Measurements from ENCODE around the gene A2ML1.
"Not testable (repeated sequence)": the region's sequence is repeated elsewhere in the genome, so short reads cannot be mapped to it uniquely, and the experiment has no call there.

The A2ML1 gene

DNA sequence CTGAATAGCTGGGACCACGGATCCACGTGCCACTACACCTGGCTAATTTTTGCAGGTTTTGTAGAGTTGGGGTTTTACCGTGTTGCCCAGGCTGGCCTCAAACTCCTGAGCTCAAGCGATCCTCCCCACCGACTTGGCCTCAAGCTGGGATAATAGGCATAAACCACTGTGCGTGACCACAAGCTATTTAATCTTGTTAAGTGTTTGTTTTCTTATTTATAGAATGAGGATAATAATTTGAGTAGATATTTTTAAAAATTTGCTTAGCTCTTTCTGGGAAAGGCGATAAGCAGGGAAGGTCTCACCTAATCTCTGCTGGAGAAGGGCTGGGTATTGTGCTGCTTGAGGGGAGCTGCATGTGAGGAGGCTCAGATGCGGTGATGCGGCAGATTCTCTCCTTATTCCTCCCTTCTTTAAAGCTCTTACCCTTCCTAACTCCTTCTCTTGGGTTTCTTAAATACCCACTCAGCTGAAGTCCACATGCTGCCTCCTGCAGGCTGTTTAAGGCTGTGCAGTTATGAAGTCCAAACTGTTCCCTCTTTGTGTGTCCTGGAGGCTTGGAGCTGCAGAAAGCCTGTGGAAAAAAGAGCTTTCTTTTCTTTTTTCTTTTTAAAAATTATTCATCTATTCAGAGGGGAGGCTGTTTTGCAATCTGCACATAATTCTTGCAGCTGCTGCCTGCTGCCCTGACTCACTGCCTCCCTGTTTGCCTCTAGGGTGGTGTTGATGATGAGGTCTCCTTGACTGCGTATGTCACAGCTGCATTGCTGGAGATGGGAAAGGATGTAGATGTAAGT is 37.9 kb downstream of the A2ML1 start:
- DNase-seq = peak; percentile 2

DNA sequence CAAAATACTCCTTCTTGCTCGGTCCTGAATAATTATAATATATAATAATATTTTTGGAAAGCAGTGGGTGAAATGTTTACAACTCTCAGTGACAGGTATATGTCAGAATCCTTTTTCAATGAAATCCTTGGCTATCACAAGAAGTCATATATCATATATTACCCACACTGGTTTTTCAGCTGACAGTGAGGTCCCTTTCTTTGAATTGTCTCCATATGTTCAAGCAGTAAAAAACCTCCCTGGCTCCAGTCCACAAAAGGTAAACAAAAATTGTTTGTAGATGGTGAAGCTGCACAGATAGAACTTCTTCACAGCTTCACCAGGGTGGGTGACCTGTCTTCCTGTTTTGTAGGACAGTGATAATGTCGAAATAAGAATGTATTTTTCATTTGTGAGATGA is 44.0 kb downstream of the A2ML1 start:
- no peak for DNase-seq

DNA sequence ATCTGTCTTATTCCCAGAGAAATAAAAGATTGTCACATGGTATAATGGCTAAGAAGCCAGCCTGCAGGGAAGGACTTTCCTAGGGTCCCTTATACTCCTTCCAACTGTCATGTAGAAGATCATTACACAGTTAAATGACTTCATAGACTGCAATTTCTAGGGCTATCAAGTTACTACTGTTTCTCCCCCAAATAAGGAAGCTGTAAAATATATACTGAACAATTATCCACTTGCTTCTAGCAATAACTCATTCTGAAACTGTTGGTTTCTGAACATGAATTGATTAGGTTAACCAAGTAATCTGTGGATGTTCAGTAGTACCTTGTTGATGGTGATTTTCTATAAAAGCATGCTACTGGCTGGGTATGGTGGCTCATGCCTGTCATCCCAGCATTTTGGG is 44.6 kb downstream of the A2ML1 start:
- no peak for DNase-seq

DNA sequence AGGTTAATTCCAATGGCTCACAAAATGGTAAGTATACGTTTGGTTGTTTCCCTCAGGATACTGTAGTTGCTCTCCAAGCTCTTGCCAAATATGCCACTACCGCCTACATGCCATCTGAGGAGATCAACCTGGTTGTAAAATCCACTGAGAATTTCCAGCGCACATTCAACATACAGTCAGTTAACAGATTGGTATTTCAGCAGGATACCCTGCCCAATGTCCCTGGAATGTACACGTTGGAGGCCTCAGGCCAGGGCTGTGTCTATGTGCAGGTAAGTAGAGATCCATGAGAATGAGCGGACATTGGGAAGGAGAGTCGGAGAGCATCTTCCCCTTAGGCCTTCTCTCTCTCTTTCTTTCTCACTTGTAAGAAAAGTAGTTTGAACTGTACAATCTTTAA is 45.4 kb downstream of the A2ML1 start:
- DNase-seq = no peak

DNA sequence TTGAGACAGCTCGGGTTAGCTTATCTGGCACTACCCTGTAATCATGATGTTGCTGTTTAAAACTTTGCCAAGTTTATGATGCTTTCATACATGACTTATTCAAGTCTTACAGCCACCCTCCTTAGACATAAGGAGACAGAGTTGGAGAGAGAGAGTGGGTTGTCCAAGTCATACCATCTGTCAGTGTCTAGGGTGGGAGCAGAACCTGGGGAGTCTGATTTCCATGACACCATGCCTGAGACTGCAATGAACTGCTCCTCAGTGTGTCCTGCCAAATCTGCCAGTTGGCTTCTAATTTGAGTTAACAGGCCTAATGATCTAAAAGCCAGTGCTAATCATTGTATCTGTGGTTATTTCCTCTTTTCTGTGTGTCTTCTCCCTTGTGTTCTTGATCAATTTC is 48.2 kb downstream of the A2ML1 start:
- DNase-seq = no peak

DNA sequence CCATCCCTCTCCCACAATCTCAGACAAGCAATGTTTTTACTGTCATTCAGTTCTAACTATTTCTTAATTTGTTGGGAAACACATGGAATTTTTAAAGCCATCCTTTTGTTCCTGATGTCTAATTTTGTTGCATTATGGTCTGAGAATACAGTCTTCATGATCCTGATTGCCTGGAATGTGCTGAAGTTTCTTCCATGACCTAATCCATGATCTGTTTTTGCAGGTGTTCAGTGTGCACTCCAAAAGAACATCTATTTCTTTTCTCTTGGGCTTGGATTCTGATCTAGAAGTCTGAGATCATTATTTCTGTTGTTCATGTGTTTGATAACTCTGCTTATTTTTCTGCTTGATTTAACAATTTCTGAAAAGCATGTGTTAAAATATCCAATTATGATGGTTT is 48.6 kb downstream of the A2ML1 start:
- DNase-seq = no peak

DNA sequence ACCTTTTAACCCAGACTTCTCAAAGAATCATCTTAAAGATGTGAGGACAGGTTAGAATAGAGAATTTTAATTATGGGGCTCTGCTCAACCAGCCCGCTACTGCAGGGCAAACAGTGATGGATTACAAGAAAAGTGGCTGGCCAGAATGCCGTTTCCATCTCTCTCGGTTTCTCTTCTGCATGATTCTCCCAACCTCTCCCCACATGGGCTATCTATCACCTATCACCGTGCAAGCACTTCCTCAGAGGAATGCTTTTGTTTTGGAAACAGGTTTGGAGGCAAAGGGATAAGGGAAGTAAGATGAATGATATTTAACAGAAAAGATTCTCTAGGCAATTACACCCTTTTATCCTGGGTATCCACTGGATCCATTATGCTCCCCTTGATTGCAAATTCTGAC is 54.5 kb downstream of the A2ML1 start:
- no peak for DNase-seq

DNA sequence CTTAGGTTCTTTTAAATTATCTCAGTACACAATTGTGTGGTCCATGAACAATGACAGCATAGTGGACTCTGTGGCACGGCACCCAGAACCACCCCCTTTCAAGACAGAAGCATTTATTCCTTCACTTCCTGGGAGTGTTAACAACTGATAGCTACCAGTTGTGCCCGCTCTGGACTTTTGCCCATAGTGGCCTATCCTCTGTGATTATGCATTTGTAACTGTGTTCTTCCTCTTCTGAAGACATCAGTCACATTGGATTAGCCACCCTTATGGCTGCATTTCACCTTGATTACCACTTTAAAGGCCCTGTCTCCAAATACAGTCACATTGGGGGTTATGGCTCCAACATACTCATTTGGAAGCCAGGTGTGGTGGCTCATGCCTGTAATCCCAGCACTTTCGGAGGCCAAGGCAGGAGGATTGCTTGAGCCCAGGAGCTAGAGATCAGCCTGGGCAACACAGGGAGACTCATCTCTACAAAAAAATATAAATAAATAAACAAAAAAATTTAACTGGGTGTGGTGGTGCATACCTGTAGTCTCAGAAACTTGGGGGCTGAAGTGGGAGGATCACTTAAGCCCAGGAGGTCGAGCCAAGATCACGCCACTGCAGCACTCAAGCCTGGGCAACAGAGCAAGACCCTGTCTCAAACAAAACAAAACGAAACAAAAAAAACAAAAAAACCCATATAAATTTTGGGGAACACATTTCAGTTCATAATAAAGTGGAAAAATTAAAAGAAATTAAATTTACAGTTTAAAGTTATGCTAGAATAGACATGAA is 64.3 kb downstream of the A2ML1 start:
- no peak for DNase-seq

DNA sequence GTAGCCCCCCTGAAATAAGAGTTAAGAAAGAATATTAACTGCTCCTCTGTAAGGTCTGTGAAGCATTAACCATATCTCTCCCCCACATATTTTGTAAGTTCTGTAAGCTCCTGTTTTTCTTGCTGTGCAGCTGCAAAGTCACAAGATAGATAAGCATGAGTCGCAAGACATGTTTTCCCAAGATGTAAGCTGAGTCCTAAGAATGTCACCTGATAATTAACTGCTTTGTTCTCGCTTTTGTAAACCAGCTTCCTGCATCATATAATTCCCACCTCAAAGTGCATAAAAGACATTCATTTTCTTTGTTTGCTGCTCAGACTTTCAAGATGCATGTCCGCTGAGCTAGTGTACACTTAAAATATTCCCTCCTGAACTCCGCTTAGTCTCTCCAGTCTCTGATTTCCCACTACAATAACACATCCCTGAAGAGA is 64.9 kb downstream of the A2ML1 start:
- DNase-seq = no peak

DNA sequence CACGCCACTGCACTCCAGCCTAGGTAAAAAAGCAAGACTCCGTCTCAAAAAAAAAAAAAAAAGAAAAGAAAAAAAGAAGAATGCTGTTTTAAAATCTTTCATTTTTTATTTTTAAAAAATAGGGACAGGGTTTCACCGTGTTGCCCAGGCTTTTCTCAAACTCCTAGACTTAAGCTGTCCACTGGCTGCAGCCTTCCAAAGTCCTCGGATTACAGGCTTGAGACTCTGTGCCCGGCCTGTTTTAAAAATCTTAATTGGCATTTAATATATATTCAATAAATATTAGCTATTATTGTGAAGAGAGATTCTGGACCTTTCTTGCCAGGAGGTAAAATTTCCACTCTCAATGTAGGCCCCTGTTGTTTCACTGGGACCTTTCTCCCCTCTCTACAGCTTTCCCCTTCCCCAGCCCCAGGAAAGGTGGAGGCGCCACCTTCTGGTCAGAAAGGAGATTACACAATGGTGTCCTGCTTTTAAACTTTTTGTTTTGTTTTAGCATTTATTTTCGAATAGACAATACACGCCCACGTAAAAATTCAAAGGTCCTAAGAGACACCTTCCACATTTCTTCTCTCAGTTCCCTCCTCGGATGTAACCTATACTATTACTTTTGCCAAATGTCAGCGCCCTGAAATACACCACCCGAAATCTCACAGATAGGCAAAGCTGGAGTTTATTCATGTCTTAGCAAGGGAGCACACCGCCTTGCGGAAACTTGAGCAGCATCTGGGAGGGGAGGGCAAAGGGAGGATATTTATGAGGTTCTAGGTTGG is 68.1 kb downstream of the A2ML1 start:
- peak; percentile 36 for DNase-seq

DNA sequence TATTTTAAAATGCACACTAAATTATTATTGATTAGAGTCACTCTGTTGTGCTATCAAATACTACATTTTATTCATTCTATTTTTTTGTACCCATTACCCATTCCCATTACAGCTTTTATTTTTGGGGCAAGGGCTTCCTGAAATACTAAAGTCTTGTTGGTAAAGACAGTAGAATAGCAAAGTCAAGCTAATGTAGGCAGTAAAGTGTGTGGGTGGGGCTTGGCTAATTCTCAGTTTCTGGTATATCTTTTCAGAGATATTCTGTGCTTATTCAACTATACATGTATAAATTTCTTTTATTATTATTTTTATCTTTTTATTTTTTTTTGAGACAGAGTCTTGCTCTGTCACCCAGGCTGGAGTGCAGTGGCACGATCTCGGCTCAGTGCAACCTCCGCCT is 69.6 kb downstream of the A2ML1 start:
- no peak for DNase-seq

DNA sequence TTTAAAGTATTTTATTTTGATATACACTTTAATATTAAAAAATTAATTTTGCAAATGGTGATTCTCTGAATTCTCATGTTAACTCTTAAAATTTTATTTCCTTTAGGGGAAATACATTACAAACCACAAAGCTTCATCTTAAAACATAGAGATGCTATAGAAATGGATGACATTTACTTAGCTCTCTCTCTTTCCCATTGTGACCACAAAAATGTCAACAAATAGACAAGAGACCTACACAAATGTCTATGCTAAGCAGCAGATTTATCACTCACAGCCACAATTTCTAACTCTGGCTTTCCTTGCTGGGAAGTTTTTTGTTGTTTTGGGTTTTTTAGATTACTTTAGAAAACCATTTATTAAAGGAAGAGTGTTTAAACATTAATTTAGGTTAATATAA is 72.0 kb downstream of the A2ML1 start:
- DNase-seq = no peak

DNA sequence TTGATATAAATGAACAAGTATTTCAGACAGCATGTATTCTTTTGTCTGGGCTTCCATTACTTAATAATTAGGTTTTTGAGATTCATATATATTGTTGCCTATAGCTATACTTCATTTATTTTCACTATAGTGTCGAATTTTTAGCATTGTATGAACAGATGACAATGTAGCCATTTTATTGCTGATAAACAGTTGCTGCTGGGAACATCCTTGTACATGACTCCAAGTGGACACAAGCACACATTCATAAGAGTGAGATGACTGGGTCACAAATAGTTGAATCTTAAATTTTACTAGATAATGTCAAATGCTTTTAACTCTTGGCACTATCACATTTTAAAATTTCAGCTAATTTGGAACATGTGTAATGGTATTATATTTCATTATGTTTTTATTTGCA is 72.6 kb downstream of the A2ML1 start:
- no peak for DNase-seq

DNA sequence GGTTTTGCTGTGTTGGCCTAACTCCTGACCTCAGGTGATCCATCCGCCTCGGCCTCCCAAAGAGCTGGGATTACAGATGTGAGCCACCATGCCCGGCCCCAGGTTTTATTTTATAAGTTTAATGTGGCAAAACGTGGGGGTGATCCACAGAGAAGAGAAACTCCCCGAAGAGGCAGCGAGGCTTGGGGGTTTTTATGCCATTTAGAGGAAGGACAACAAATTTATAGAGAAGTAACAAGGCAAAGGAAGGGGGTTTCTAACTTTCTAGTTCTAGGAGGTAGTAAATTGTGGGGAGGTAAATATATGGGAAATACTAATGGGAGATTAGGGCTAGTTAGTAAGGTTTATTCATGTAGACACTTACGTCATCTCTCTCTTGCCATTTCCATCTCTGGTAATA is 74.7 kb downstream of the A2ML1 start:
- DNase-seq = no peak

DNA sequence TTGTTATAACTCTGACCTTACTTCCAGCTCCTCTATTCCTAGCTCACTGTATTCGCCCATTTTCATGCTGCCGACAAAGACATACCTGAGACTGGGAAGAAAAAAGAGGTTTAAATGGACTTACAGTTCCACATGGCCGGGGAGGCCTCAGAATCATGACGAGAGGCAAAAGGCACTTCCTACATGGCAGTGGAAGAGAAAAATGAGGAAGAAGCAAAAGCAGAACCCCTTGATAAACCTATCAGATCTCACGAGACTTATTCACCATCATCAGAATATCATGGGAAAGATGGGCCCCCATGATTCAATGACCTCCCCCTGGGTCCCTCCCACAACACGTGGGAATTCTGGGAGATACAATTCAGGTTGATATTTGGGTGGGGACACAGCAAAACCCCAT is 77.4 kb downstream of the A2ML1 start:
- no peak for DNase-seq

DNA sequence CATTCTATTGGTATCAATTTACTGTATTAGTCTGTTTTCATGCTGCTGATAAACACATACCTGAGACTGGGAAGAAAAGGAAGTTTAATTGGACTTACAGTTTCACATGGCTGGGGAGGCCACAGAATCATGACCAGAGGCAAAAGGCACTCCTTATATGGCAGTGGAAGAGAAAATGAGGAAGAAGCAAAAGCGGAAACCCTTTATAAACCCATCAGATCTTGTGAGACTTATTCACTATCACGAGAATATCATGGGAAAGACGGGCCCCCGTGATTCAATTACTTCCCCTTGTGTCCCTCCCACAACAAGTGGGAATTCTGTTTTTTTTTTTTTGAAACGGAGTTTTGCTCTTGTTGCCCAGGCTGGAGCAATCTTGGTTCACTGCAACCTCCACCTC is 80.3 kb downstream of the A2ML1 start:
- not testable (repeated sequence) for DNase-seq

DNA sequence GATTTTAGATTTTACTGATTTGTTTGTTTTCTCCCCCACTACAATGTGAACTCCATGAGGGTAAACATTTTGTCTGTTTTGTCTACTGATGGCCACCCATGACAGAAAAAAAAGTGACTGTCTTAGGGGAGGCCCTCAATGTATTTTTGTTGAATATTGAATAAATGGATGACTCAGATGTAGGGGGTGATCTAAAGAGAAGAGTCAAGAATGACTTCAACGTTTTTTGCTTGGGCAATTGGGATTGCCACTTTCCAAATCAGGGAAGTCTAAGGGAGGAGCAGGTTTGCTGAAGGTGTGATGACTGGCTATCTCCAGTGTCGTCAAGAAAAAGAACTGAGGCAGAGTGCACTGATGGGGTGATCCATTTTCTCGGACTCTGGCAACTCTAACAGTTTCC is 81.2 kb downstream of the A2ML1 start:
- no peak for DNase-seq

DNA sequence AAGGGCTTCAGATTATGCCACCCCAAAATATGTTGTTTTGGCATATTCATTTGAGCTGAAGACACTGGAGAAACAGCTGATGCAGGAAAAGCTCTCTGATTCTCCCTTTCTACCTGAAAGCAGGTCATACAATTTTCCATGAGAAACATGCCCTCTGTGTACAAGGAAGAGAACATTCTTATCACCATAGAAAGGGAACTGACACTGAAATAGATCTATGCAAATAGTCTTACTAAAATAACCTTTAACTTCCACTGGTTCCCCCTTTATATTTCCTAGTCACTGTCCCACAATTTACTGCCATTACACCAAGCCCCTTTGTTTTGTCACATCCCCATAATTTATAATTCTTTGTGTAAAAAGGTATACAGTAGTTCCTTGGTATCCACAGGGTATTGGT is 82.2 kb downstream of the A2ML1 start:
- no peak for DNase-seq

DNA sequence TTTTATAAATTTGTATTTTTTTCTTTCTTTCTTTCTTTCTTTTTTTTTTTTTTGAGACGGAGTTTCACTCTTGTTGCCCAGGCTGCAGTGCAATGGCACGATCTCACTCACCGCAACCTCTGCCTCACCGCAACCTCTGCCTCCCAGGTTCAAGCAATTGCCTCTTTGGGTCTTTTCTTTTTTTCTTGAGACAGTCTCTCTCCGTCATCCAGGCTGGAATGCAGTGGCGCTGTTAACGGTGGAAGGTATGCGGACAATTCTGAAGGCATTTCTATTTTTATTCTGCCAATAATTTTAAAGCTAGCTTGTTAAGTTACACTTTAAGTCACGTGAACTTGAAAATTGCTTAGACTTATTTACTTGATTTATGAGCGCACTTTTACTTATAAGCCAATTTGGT is 83.1 kb downstream of the A2ML1 start:
- DNase-seq = no peak

DNA sequence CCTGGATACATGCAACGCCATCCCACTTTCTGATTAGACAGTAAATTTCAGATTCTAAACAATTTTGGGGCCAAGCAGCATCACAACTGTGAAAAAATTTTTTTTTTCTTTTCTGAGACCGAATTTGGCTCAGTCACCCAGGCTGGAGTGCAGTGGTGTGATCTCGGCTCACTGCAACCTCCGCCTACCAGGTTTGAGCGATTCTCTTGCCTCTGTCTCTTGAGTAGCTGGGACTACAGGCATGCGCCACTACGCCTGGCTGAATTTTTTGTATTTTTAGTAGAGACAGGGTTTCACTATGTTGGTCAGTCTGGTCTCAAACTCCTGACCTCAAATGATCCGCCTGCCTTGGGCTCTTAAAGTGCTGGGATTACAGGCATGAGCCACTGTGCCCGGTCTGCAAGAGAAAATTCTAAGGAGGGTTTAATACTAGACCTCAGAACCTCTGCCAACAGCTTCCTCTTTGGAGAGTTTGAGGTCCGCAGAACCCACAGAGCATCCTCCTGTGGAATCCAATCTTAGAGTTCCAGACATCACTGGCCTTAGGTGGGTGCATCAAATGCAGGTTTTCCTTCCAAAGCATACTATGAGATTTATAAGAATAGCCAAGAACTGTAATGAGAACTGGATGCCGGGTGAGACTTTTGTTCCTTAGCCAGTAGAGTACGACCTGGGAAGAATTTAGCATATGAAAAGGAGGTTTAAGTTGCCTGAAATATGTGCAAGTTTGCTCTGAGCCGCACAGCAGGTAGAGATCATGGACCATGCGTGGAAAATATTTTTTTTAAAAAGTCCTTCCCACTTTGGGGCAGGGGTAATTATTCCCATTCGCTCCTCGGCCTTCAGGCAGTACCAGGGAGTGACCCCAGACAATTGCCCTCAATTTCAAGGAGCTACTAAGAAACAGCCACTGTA is 84.1 kb downstream of the A2ML1 start:
- no peak for DNase-seq

DNA sequence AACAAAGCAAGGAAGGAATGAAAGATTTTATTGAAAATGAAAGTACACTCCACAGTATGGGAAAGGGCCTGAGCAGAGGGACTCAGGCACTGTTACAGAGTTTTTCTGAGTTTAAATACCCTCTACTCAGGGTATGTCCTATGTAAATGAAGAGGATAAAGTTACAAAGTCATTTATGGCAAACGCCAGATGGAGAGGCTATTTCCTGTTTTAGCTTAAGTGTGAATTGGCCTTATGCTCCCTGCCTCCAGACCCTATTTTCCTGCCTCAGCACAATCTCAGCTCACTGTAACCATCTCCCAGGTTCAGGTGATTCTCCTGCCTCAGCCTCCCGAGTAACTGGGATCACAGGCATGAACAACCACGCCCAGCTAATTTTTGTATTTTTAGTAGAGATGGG is 85.1 kb downstream of the A2ML1 start:
- DNase-seq = no peak

DNA sequence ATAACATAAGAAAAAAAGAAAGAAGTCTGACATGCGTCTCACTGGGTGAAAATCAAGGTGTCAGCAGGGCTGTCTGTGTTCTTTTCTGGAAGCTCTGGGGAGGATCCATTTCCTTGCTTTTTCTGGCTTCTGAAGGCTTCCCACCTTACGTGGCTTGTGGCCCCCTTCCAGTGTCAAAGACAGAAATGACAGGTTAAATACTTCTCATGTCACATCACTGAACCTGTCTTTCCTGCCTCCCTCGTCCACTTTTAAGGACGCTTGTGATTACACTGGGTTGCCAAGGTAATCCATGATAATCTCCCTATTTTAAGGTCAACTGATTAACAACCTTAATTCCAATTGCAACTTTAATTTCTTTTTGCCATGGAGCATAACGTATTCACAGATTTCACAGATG is 87.3 kb downstream of the A2ML1 start:
- no peak for DNase-seq
